NCI-H82 (cell line): ENCODE results near the gene AGO1.
A peak's percentile ranks its signal among the peaks of the same experiment; 100 is the strongest.
"Not testable (repeated sequence)": the region's sequence is repeated elsewhere in the genome, so short reads cannot be mapped to it uniquely, and the experiment has no call there.

Source experiments
- DNase-seq: peaks from one replicate; lab custom pipeline; 2025; lab: John Stamatoyannopoulos, UW

Gene AGO1

DNA sequence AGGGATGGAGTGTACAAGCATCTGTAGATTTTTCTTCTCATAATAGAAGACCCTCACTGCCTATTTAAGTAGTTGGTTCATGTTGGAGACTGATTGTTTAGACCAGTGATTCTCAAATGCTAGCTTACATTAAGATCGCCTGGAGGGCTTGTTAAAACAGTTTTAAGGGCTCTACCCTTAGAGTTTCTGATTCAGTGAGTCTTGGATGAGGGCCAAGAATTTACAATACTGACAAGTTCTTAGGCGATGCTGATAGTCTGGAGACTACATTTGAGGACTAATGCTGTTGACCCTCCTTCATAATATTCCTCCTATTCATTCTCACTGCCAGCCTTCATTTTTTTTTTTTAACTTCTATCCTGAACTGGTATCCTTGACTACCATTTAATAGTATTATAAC lies 32.7 kb downstream of the AGO1 start:
- no peak for DNase-seq

DNA sequence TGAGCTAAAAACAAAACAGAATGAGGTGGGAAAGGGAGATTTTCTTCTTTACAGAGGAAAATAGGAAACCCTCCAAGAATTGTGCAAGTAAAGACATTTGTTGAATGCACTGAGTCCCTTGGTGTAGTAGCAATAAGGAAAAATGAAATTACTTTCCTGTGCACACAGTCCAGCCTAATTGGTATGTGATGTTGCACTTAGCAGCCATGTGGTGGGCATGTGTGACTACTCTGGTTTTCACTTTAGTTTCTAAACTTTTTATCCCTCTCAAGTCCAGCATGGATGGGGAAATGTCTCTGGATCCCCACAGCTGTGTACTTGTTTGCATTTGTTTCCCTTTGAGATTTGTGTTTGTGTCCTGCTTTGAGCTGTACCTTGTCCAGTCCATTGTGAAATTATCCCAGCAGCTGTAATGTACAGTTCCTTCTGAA lies 40.8 kb downstream of the AGO1 start:
- DNase-seq: no peak

DNA sequence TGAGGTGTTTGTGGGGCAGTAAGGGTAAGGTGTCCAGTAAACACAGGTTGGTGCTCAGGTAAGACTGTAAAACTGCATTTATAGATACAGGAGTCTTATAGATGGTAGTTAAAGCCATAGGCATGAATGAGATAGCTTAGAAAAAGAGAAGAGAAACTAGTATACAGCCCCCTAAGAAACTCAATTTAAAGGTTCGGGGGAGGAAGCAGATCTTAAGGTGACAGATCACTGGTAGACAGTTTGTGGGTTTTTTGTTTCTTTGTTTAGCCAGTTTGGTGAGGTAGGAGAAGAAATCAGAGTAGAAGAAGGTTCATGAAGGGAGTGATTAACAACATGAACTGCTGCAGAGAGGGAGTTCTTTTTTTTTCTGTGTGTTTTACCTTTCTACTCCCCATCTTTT lies 41.8 kb downstream of the AGO1 start:
- no peak for DNase-seq

DNA sequence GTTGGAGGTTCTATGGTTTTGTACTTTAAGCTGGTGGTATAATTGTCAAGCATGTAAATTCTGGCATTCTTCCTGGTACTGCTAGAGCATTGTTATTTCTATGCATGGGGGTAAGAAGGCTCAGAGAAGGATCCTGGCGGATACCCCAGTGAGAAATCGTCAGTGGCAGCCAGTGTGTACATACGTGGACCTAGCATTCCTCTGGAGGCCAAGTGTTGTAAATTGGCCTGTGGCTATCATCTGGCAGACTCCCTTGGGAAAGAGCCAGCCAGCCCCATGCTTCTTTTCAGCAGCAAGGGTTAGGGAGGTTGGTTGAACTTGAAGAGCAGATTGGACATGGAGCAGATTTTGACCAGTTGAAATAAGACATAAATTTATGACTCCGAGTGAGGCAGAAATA lies 42.7 kb downstream of the AGO1 start:
- no peak for DNase-seq

DNA sequence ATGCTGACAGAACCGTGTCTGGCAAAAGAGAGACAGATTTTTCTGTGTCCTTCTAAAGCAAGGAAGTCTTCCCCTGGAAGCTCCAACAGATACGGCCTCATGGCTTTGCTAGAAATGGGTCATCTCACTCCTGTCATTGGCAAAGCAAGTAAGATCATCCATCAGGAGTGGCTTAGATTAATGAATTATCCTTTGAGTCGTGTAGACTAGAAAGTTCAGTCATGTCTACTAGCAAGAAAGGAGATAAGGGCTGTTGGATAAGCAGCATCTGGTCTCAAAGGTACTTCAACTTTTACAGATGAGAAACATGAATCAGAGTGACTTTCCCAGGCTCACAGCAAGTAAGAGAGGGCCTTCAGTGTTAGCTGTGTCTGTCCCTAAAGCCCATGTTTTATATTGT lies 44.5 kb downstream of the AGO1 start:
- DNase-seq: no peak

DNA sequence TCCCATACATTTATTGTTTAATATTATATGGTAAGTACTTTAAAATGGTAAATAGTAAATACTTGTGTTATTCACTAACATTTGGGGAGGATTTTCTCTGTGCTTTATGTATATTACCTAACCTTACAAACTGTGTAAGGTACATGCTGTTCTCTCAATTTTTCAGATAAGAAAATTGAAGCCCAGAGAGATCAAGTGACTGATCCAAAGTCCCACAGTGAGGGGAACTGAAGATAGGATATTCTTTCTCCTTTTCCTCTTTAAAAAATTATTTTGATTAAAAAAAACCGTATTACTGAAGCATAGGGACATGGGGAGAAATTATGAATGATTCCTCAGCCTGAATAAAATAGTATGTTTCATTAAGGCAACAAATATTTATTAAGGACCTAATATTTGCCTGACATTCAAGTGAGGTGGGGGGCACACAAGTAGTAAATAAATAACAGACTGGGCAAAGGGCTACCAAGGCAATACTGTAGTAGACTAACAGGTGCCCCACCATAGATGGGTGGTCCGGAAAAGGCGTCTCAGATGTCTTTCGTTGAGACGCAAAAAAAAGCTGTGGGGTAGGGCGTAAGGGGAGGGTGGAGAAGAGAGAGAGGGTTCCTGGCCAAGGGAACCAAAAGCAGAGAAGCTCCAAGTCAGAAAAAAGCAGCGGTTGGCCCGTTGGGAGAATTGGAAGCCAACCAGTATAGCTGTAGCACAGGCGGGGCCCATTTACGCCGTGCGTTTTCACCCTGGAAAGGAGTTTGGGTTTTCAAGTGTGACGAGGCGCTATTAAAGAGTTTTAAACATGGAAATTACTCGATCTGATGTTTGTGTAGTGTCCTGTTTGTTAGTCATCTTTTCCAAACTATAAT lies 47.0 kb downstream of the AGO1 start:
- DNase-seq: peak; percentile 74

DNA sequence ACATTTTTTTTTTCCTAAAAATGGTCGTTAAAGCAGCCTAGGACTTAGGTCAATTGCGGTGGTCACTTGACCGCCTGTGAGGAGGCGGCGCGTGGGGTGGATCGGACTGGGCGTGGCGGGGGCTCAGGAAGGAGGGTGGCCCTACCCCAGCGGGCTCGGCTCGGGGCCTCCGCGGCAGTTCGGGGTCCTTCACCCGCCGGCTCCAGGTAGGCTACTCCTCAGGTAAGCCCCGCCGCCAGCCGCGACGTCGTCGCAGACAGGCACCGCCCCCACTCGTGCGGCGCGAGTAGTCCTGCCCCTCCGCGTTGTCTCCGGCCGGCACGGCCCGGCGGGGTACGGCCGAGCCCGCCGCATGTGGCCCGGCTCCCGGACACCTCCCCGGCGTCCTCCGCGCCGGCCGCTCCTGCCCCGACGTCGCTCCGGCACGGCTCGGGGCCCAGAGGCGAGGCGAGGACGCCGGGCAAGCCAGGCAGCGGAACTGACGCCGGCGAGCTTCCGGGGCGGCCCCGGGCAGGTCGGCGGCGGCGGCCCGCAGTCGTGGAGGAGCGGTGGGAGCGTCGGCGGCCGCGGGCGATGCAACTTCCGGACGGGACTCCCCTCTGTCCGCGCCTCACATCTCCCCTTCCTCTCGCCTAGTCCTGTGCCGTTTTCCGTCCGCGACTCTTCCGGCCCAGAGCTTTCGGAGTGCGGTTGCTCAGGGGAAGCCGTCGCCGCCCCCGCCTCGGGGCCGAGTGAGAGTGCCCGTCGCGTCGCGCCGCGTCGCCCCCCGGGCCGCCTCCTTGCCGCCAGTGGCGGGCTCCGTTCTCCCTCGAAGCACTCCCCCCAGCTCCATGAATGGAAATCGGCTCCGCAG lies 47.8 kb downstream of the AGO1 start, which contains the start of gene AGO3:
TSS of gene AGO3 (plus strand) at position 513 of the 853 bp plus-strand sequence. CDS start at position 835, 322 bp downstream.
- DNase-seq: peak; percentile 94

DNA sequence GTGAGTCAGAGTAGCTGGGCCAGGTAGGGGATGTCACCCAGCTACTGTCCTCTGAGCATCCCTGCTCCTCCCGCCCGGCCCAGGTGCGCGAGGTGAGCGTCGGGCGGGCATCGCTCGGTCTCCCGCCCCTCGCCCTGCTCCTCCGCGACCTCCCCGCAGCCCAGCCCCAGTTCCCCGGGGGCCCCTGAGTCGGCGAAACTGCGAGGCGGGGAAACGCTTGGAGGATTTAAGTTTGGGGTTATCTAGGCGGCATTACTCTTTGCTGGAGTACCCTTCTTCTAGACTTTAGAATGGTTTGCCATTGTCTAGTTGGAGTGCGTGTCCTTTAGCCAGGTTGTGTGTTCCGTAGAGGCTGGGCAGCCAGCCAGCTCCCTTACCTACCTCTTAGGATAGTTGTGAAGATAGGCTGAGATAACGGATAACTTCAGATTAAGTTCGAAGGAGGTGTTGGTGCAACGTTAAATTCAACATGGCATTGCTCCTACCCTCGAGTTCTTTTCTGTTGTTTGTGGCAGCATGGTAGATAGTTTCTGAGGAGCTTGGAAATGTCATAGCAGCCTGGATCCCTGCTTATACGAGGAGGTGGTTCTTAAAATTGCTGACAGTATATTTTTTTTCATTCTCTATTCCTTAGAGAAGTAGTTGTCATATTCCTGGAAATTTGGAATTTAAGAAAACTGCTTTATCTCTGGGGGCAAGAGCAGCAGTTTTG lies 48.6 kb downstream of the AGO1 start:
- peak; percentile 63 for DNase-seq

DNA sequence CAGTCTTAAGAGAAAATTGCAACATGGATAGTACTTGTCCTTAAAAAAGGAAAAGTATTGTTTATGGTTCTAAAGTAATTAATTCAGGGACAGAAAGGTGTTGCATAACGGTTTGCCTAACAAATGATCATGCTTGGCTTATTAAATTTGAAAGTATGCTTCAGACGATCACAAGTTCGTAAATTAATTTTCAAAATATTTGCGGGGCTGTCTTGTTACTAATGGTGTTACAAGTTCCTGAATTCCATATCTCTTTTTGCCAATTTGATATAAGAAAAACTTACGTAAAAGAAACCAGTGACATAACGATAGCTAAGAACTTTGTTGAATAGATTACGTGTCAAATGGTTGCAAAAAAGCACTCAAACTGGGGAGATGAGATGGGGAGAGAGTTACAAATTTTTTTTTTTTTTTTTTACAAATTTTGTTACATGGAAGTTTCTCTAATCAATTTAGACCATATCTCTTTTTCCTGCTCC lies 49.2 kb downstream of the AGO1 start:
- no peak for DNase-seq

DNA sequence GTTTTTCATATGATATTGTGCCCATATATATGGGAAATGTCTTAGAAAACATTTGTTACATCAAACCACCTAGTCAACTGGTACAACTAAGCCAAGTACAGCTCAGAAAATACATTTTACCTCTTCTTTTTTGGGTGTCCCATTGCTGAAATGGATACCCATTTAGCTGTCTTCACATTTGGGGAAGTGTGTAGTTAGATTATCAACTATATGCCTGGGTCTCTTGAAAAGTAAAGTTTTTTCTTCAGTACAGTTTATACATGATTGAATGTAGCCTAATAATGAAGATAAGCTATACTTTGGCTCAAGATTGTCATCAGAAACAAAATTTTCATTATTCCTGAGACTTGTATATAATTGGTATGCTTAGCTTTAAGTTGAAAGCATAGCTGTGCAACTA lies 49.9 kb downstream of the AGO1 start:
- no peak for DNase-seq

DNA sequence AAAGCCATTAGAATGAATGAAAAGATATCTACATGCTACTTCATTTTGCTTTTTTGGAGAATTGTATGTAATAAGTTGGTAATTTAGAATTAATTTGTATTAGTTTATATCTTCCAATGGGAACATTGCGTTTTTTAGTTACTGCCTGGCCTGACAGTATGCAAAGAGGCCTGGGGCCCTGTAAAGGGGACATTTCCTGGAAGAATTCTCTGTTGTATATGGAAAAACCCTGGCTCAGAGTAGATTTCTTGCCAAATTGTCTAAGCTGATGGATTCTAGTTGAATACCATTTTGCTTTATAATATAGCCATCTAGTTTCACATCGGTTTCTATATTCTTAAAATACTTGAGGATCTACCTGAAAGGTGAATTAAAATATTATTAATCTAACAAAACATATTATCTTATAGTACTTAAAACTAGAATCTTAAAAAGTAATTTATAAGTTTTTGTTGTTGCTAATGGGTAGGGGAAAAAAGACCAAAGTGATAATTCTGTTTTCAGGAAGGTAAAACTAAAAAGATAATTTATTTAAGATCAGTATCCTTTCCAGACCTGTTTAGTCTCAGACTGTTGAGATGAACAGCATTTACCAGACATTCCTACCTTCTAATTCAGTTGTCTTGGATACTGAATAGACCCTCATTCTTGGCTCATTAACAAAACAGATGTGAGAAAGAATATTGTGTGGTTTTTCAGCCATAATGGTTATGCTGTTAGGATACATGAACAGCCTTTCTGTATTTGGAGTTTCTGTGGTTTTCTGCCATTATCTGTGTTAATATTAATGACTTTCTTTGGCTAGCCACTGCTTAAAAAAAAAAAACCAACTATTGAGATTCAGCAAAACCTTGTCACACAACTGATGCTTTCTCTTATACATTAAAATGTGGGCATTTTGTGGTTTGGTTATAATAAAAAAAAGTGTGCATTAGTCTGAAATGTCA lies 52.7 kb downstream of the AGO1 start:
- no peak for DNase-seq

DNA sequence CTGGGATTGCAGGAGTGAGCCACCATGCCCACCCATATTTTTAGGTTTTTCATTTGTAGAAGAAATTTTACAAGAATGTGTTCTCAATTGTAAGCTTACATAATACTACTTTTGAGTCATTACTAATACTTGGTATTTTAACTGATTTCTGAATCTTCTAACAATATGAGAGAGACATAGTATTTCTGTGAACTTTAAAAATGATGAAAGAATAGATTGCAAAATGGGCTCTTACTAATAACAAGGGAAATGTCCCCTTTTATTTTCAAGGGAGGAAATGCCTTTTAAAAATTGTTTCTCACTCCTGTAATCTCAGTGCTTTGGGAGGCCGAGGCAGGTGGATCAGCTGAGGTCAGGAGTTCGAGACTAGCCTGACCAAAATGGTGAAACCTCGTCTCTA lies 53.8 kb downstream of the AGO1 start:
- no peak for DNase-seq

DNA sequence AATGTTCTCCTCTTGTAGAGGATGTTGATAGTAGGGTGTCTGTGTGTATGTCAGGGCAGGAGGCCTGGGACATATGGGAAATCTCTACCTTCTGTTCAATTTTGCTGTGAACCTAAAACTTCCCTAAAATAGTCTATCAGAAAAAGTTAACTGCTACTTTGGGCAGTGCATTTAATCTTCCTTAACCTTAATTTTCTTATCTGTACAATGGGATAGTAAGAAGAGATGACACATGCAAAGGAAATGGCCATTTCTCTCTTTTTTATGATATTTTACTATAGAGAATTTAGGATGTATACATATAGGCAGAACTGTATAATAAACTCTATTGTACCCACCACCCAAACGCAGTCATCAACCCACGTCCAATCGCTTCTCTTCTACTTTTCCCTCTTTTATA lies 56.5 kb downstream of the AGO1 start:
- DNase-seq: no peak

DNA sequence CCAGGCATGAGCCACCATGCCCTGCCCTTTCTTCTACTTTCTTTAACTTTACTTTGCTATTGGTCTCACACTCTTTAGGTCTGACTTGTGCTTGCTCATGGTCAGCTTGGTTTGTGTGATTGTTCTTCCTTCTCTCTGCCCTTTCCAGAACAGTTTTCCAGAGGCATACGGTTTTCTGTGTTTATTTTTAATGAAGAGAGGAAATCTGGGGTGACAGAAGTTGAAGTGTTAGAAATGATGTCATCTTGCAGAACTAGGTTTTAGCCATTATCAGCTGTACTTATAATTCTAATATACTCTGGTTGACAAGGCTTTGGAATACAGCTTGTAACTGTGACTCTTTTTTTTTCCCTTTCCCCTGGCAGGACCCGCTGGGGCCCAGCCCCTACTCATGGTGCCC lies 62.3 kb downstream of the AGO1 start:
- no peak for DNase-seq

DNA sequence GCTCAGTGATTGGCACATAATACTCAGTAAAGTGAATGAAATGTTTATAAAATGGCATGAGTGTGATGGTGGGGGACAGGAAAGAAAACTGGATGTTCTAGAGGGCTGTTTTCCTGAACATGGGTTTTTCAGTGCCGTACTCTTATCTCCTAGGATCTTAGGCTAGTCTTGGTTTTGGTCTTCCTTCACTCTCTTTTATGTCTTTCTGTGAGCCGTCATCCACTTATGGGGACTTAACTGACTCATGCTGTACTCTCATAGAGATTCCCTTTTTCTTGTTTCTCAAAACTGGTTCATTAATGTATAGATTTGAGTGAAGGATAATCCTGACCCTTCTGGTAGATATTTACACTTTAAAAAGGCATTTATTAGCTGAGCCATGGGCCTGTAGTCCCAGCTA lies 64.5 kb downstream of the AGO1 start:
- no peak for DNase-seq

DNA sequence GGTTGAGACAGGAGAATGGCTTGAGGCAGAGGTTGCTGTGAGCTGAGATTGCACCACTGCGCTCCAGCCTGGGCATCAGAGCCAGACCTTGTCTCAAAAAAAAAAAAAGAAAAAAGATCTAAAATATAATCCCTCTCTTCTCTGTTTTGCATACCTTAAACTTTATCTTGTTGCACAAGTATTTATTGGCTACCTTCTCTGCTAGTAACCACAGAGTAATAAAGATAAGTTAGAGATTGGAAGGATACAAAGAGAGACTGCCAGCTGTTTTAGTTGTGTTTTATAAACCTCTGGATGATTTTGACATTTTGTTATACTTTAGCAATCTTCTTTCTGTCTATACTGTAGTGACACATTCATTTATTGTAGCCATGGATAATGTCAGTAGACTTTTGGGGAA lies 75.5 kb downstream of the AGO1 start:
- DNase-seq: no peak

DNA sequence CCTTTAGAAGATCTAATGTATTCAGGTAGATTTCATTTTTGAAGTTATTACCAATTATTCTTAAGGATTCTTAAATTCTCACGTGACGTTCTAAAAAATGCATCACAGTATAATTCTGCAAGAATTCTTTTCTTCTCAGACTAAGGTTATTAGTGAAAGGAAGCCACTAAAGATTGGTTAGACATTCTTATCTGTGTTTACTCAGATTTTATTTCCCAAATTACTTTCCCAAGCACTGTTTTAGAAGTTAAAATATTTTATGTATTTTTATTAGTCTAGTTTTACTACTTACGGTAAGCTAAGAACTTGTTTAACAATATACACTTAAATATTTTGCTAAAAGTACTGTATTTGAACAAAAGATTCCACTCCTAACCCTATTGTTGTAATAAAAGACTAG lies 76.3 kb downstream of the AGO1 start:
- no peak for DNase-seq

DNA sequence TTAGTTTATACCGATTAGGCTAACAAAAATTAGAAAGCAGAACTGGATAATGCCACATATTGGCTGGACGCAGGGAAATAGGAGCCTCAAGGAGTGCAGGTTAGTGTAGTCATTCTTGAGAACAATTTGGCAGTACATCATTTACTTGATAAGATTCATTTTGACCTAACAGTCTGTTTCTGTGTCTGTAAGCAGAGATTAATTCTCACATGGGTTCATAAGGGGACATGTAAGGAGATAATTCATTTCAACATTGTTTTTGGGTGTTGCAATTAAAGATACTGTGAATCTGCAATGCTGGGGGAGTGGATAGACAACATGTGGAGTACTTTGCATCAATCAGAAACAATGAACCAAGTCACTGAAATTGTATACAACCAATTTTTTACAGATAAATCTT lies 79.9 kb downstream of the AGO1 start:
- no peak for DNase-seq

DNA sequence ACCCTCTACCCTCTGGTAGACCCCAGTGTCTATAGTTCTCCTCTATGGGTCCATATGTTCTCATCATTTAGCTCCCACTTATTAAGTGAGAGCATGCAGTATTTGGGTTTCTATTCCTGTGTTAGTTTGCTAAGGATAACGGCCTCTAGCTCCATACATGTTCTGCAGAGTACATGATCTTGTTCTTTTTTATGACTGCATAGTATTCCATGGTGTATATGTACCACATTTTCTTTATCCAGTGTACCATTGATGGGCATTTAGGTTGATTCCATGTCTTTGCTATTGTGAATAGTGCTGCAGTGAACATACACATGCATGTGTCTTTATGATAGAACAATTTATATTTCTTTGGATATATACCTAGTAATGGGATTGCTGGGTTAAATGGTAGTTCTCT lies 81.3 kb downstream of the AGO1 start:
- not testable (repeated sequence) for DNase-seq

DNA sequence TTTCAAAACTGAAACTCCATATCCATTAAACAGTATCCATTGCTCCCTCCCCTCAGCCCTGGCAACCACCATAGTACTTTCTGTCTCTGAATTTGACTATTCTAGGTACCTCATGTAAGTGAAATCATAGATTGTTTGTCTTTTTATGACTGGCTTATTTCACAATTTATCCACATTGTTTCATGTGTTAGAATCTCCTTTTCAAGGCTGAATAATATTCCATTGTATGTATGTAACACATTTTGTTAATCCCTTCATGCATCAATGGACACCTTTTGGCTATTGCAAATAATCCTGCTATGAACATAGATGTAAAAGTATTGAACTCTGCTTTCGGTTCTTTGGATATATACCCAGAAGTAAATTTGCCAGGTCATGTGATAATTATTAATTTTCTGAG lies 85.4 kb downstream of the AGO1 start:
- no peak for DNase-seq

DNA sequence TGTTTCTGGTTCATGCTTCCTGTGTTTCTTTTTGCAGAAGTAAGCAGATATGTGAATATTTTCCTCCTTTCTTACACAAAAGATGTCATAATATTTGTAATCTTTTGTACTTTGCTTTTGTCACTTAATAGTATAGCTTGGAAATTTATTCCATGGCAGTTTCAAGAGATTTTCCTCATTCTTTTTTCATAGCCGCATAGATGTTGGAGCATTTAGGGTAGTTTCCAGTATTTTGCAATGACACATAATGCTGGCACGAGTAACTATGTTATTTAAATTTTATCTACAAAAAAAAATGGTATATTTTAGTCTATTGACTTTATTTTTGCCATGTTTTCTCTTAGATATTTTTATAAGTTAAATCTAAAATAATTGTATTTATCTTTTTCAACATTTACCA lies 88.6 kb downstream of the AGO1 start:
- no peak for DNase-seq
